Sigmoid colon (tissue), 4 donors: ENCODE measurements around the gene LRRC56.

Experiments
- CTCF ChIP-seq, 4 experiments: fragments of 450-650 bp in 3 of 4; fragments of 200-600 bp in 1 of 4; IDR thresholded peaks; one replicate each; pipeline ENCODE4 v1.5.1; 2016 to 2019; ENCODE audit warnings: antibody characterized with exemption in 4 of 4, mild to moderate bottlenecking in 3 of 4, moderate library complexity in 2 of 4
- POLR2A ChIP-seq, 2 donors: fragments of 450-650 bp; IDR thresholded peaks; one replicate each; pipeline ENCODE4 v1.6.1; 2016; ENCODE audit warnings: antibody characterized with exemption in 2 of 2, mild to moderate bottlenecking in 2 of 2, moderate library complexity in 2 of 2
- POLR2AphosphoS5 ChIP-seq, 4 donors: sonication (generic); formaldehyde crosslinking; IDR thresholded peaks; one replicate each; pipeline ENCODE4 v1.6.1; 2017; ENCODE audit warnings: antibody characterized with exemption in 4 of 4

GRCh38 chr11:532527-532985 lies 4.8 kb upstream of the LRRC56 start:
- TF ChIP-seq POLR2A (IDR thresholded peaks at IDR 0.05) (no peak), CTCF (IDR thresholded peaks at IDR 0.05) (no peak), POLR2AphosphoS5 (IDR thresholded peaks at IDR 0.05) (no peak)
